PFSK-1 (cell line): Measurements from ENCODE around the gene MEG3.

Experiments used
- FOXP2 ChIP-seq: optimal IDR thresholded peaks from 2 replicates; pipeline ENCODE3; 2011; ENCODE audit warnings: borderline replicate concordance, control low read depth, inconsistent platforms; ENCODE audit not compliant: insufficient read depth; ENCODE audit errors: extremely low read length, extremely low read depth
- POLR2AphosphoS5 ChIP-seq: IDR thresholded peaks from 2 replicates; pipeline ENCODE4 v1.6.1; 2012; ENCODE audit warnings: low read depth, mild to moderate bottlenecking, control low read depth, low read length, moderate library complexity
- SIN3A ChIP-seq: IDR thresholded peaks from 2 replicates; pipeline ENCODE4 v1.6.1; 2012; ENCODE audit warnings: mild to moderate bottlenecking, low read length, moderate library complexity, borderline replicate concordance; ENCODE audit not compliant: insufficient read depth
- TAF1 ChIP-seq: IDR thresholded peaks from 2 replicates; pipeline ENCODE4 v1.6.1; 2012; ENCODE audit warnings: low read length, control low read depth, borderline replicate concordance; ENCODE audit not compliant: insufficient read depth
- TF ChIP-seq, protein P1 (sequence below), 2 experiments: IDR thresholded peaks; 2 replicates each; pipeline versions ENCODE4 v1.6.1 to v1.8.0; 2011 to 2012; ENCODE audit warnings: low read depth in 2 of 2, low read length in 2 of 2, control low read depth in 1 of 2, inconsistent platforms in 1 of 2, mild to moderate bottlenecking in 1 of 2, moderate library complexity in 1 of 2; ENCODE audit not compliant: insufficient read depth in 1 of 2

The MEG3 gene

GRCh38 chr14:100788517-100788916 is 37.4 kb upstream of the MEG3 start:
- TF ChIP-seq, protein P1, sequence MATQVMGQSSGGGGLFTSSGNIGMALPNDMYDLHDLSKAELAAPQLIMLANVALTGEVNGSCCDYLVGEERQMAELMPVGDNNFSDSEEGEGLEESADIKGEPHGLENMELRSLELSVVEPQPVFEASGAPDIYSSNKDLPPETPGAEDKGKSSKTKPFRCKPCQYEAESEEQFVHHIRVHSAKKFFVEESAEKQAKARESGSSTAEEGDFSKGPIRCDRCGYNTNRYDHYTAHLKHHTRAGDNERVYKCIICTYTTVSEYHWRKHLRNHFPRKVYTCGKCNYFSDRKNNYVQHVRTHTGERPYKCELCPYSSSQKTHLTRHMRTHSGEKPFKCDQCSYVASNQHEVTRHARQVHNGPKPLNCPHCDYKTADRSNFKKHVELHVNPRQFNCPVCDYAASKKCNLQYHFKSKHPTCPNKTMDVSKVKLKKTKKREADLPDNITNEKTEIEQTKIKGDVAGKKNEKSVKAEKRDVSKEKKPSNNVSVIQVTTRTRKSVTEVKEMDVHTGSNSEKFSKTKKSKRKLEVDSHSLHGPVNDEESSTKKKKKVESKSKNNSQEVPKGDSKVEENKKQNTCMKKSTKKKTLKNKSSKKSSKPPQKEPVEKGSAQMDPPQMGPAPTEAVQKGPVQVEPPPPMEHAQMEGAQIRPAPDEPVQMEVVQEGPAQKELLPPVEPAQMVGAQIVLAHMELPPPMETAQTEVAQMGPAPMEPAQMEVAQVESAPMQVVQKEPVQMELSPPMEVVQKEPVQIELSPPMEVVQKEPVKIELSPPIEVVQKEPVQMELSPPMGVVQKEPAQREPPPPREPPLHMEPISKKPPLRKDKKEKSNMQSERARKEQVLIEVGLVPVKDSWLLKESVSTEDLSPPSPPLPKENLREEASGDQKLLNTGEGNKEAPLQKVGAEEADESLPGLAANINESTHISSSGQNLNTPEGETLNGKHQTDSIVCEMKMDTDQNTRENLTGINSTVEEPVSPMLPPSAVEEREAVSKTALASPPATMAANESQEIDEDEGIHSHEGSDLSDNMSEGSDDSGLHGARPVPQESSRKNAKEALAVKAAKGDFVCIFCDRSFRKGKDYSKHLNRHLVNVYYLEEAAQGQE (IDR thresholded peaks at IDR 0.05; ENCODE audit: insufficient read depth in 1 of 2, low read depth in 2 of 2, low read length in 2 of 2) = no peak
- TF ChIP-seq SIN3A (no peak), POLR2AphosphoS5 (no peak), FOXP2 (no peak), TAF1 (no peak)

DNA sequence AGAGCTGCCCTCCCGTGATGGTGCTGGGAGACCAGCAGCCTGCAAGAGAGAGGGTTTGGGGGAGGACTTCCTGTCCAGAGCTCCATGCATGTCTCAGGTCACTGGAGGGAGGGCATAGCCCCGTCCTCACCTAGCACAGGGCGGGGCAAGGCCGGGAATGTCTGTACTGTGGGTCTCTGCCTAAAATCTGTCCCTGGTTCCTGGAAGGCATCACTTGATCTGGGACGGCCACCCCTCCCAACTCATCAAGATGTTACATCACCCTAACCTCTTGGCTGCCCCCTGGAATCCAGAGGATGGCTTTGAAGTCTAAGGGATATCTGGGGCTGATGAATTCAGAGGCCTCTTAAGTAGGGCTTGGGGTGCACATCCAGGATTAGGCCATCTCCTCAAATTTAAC is 37.0 kb upstream of the MEG3 start:
- no peak for TF ChIP-seq SIN3A
- TF ChIP-seq FOXP2 = no peak
- no peak for TF ChIP-seq TAF1
- no peak for TF ChIP-seq POLR2AphosphoS5
- TF ChIP-seq, protein P1 (IDR thresholded peaks at IDR 0.05; ENCODE audit: insufficient read depth in 1 of 2, low read depth in 2 of 2, low read length in 2 of 2) = no peak

- no peak for TF ChIP-seq SIN3A
- no peak for TF ChIP-seq POLR2AphosphoS5
- TF ChIP-seq, protein P1 (IDR thresholded peaks at IDR 0.05; ENCODE audit: insufficient read depth in 1 of 2, low read depth in 2 of 2, low read length in 2 of 2) = no peak
- TF ChIP-seq TAF1 = no peak
- no peak for TF ChIP-seq FOXP2
These were observed 36.2 kb upstream of the MEG3 start for GRCh38 chr14:100789460-100790417.

- no peak for TF ChIP-seq TAF1
- TF ChIP-seq, protein P1 (IDR thresholded peaks at IDR 0.05; ENCODE audit: insufficient read depth in 1 of 2, low read depth in 2 of 2, low read length in 2 of 2) = no peak
These were observed 35.2 kb upstream of the MEG3 start for GRCh38 chr14:100790502-100791347.
